Lower leg skin (tissue), 3 donors: Measurements from ENCODE around the gene RUVBL2.

Experiments
- CTCF ChIP-seq, 3 donors: fragments of 450-650 bp; IDR thresholded peaks; one replicate each; pipeline ENCODE4 v1.5.1; 2016; ENCODE audit warnings: antibody characterized with exemption in 3 of 3, mild to moderate bottlenecking in 3 of 3, moderate library complexity in 2 of 3
- POLR2A ChIP-seq, 2 donors: fragments of 450-650 bp; IDR thresholded peaks; one replicate each; pipeline ENCODE4 v1.6.1; 2016 to 2017; ENCODE audit warnings: antibody characterized with exemption in 2 of 2, mild to moderate bottlenecking in 1 of 2, moderate library complexity in 1 of 2

DNA sequence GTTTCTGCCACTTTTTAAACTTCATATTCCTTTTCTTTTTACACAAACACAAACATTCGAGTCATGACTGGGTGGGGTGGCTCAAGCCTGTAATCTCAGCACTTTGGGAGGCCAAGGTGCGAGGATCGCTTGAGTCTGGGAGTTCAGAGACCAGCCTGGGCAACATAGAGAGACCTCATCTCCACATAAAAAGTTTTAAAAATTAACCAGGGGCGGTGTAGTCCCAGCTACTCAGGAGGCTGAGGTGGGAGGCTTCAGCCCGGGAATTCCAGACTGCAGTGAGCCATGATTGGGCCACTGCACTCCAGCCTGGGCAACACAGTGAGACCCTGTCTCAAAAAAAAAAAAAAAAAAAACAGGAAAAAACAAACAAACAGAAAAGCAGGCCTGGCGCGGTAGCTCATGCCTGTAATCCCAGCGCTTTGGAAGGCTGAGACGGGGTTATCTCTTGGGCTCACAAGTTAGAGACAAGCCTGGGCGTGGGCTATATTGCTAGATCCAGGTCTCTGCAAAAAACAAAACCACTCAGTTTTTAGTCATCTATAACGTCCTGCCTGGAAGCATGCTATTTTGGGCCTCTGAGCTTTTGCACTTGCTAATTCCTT is 39.6 kb upstream of the RUVBL2 start:
- TF ChIP-seq CTCF (IDR thresholded peaks at IDR 0.05) (no peak), POLR2A (IDR thresholded peaks at IDR 0.05) (no peak)
